SHP77 treated with DMSO at 0.1 percent for 48 hours (cell line): ENCODE measurements around the gene ASIC4.

Experiments used
- DNase-seq: peaks from one replicate; lab custom pipeline; 2025; lab: John Stamatoyannopoulos, UW

Gene ASIC4

GRCh38 chr2:219551441-219552381, 37.4 kb downstream of the ASIC4 start:
- no peak for DNase-seq

GRCh38 chr2:219552382-219553167, 38.3 kb downstream of the ASIC4 start:
- peak; percentile 68 for DNase-seq

GRCh38 chr2:219553168-219553417, 38.8 kb downstream of the ASIC4 start:
- DNase-seq = no peak

- no peak for DNase-seq
Observed at GRCh38 chr2:219553463-219553963, 39.2 kb downstream of the ASIC4 start.

- DNase-seq = no peak
Observed at GRCh38 chr2:219554350-219554749, 40.1 kb downstream of the ASIC4 start.

DNA sequence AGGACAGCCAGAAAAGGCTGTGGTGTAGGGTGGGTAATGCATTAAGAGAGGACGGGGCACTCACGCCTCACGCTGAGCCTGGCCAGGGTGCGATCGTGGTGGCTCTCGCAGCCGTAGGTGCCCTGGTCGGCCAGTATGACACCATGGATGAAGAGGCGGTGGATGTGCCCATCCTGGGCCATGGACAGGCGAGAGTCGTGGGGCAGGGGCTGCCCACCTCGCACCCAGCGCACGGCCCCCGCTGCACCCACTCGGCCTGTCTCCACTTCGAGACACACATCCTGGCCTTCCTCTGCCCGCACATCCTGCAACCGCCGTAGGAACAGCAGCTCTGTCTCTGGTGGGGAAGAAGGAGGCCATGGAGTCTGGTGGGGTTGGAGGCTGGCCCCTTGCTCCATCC, 41.7 kb downstream of the ASIC4 start:
- DNase-seq = no peak

DNA sequence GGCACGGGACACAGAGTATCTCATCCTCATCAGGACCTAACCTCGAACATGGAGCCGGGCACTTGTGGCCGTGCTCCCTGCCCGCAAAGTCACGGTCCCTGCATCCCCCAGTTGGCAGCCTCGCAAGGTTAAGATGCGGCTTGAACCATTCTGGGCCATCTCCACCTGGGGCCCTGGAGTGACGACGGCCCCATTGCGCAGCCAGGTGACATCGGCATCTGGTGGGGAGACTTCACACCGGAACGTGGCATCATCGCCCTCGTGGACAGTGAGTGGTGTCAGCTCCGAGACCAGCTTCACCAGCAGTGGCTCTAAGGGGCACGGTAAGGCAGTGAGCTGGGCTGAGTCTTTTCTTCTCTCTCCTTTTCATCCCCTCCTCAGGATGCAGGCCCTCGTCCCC, 42.1 kb downstream of the ASIC4 start:
- DNase-seq = no peak

GRCh38 chr2:219557320-219557719, 43.0 kb downstream of the ASIC4 start:
- DNase-seq = no peak

- no peak for DNase-seq
Observed at GRCh38 chr2:219557791-219558785, 43.8 kb downstream of the ASIC4 start.

DNA sequence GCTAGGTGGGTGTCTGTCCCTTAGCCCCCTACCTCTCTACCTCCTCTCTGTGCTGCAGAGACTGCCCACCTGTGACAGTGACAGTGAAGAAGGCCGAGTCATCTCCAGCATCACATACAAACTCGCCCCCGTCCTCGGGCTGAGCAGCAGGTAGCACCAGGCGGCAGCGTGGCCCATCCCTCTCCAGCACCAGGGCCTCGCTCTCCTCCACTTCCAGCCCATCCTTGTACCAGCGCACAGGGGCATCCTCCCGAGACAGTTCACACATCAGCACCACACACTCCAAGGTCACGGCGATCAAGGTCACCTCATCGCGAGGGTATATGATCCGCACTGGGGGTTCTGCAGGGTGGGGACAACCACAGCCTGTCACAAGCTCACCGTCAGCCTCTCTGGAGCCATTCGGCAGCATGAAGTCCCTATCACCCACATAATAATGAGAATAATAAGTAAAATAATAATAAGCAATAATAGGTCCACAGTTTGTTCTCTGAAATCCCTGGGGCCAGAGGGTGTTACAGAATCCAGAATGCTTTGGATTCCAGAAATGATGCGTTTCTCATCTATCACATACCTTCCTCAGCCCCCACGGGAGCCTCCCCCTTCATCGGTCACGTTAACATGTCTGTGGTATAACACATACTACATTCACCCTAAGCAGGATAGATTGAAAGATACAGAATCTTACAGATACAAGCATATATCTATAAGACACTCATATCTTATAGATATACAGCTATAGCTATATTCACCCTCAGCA, 45.1 kb downstream of the ASIC4 start:
- DNase-seq = no peak

GRCh38 chr2:219560037-219560892, 46.0 kb downstream of the ASIC4 start:
- DNase-seq = no peak

DNA sequence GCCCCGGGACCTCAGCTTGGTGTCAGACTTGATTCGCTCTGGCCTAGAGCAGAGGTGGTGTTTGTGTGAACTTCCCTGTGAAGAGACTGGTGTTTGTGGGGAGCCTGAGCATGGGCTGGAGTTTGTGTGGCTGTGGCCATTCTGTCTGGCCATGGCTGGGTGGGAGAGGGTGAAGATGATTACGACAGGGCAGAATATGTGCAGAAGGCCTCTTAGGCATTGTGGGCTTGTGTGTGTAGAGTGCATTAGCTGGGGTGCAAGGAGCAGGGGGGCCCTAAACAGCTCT, 46.6 kb downstream of the ASIC4 start:
- DNase-seq = no peak

GRCh38 chr2:219561179-219562048, 47.1 kb downstream of the ASIC4 start:
- DNase-seq = no peak

GRCh38 chr2:219562049-219563020, 48.1 kb downstream of the ASIC4 start:
- no peak for DNase-seq

DNA sequence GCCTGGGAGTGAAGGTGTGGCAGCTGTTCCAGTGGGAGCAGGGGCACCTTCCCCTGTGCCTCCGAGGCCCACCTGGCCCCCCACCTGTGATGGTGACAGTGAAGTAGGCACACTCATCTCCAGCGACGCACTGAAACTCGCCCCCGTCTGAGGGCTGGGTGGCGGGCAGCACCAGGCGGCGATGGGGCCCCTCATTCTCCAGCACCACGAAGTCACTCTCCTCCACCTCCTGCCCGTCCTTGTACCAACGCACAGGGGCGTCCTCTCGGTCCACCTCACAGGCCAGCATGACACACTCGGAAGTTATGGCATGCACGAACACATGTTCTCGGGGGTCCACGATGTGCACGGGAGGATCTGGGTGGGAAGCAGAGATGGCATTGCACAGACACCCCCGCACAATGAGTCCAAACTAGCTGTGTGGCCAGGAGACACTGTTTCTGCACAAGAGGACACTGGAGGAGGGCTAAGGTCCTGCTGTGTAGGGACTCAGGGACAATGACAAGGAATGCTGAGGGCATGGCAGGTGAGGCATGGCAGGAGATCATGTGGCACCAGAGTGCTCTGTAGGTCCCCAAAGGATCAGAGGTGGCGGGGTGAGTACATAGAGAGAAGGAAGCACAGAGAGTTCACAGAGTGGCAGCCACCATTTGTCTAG, 49.1 kb downstream of the ASIC4 start:
- DNase-seq = no peak

DNA sequence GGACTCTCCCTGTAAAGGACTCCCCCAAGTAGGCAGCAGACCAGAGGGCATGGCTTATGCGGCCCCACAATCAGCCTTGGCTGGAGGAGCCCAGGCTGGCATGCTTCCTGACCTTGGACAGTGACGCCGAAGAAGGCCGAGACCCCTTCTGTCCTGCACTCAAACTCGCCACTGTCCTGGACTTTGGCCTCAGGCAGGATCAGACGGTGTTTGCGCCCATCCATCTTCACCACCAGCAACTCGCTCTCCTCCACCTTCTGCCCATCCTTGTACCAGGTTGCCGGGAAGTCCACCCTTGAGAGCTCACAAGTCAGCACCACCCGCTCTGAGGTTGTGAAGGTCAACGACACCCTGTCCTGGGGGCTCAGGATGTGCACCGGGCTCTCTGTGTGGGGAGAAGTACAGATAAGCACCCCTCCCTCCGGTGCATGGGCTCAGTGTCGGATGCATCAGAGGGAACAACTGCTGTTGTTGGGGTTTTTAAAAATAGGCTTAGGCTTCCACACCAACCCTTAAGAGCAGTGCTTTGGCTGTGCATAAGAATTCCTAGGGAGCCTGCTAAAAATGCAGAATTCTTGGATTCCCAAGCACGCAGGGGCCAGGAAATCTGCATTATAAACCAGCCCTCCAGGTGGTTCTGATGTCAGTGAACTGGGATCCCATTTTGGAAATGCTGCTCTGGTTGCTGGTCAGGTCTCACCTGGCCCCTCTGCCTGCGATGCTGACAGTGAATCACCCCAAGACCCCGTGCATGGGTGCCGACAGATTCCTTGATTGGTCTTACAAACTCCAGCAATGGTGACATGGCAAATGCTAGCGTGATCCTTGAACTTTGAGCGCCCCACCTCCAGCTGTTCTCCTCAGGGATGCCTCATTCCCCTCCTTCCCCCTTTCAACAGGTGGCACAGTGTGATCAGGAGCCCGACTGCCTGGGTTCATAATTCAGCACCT, 51.1 kb downstream of the ASIC4 start:
- no peak for DNase-seq

GRCh38 chr2:219566640-219567039, 52.4 kb downstream of the ASIC4 start:
- no peak for DNase-seq
